Activated T-cell treated with anti-CD3 and anti-CD28 coated beads for 48 hours (primary cell): Measurements from ENCODE around the gene GTF2A1.
A peak's percentile ranks its signal among the peaks of the same experiment; 100 is the strongest.
"Not testable (repeated sequence)": the region's sequence is repeated elsewhere in the genome, so short reads cannot be mapped to it uniquely, and the experiment has no call there.

Source experiments
- DNase-seq: peaks from one replicate; pipeline ENCODE4 v3.0.0-alpha.2; 2020; ENCODE audit warnings: low read depth

Gene GTF2A1

DNA sequence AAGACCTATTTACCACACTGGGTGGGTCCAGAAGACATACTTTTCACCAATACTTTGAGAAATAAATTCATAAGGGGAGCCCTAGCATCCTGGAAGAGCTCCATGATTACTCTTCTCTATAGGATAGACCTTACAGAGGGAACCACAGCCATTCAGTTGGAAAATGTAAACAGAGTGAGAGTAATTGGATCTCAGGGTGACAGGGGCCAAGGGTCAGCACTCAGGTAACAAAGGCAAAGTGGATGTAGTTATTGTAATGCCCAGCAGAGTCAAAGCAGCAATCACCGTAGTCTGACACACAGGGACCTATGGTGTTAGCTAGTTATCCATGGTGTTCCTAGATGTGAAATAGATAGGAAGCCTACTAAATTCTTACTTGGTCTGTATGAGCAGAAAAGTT is 10.8 kb upstream of the GTF2A1 start:
- DNase-seq, result no peak

DNA sequence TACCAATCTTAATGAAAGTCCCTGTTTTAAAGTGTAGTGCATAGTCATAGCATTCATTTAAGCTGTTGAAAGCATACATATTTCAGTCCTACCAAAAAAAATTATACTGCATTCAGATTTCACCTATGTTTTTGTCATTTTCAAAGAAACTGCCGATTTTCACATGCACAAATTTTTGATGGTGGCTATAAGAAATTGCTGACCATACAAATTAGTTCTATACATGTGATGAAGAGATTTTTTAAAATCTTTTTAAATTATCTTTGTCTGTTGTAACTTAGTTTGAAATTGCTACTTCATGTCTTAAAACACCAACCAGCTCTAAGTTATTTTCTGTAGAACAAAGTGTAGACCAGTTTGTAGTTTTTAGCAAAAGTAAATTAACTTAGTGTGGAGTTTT is 3.5 kb upstream of the GTF2A1 start:
- no peak for DNase-seq

DNA sequence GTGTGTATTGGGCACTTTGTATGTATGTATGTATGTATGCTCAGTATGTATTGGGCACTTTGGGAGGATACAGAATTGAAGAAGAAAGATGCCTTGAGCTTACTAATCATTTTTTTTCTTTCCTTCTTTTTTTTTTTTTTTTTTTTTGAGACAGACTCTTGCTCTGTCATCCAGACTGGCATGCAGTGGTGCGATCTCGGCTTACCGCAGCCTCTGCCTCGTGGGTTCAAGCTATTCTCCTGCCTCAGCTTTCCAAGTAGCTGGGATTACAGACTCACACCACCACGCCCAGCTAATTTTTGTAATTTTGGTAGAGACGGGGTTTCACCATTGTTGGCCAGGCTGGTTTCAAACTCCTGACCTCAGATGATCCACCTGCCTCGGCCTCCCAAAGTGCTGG is 3.0 kb upstream of the GTF2A1 start:
- not testable (repeated sequence) for DNase-seq

DNA sequence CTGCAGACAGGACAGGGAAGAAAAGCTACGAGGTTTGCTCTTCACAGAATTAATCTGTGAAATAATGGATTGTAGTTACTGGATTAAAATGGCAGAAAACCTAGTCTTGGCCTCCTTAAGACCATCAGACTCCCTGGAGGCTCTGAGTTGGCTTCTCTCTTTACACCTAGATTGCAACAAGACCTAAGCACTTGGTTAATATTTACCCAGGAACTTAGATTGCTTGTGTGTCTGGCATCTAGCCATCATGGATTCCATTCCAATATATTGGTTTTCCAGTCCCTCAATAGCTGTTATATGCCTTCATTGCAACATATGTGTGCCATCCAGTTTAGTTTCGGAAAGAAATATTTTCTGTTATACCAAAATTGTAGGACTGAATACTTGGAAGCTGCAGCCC is 1.9 kb upstream of the GTF2A1 start:
- no peak for DNase-seq

DNA sequence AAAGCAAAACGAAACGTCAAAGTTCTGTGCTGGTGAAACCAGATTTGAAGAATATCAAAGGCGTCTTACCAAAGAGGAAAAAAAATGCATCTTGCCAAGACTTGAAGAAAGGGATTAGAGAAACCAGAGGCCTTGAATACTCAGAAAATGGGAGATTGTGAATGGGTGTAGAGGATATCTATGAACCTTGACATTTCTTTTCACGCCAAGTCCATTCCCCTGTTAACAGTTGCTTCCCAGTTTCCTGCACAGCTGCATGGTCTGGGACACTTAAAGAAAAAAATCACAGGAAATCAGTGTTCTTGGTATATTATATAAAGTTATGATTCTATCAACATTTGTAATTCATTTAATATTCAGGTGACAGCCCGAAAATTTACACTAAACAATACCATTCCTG is 1.4 kb upstream of the GTF2A1 start:
- DNase-seq, result no peak

DNA sequence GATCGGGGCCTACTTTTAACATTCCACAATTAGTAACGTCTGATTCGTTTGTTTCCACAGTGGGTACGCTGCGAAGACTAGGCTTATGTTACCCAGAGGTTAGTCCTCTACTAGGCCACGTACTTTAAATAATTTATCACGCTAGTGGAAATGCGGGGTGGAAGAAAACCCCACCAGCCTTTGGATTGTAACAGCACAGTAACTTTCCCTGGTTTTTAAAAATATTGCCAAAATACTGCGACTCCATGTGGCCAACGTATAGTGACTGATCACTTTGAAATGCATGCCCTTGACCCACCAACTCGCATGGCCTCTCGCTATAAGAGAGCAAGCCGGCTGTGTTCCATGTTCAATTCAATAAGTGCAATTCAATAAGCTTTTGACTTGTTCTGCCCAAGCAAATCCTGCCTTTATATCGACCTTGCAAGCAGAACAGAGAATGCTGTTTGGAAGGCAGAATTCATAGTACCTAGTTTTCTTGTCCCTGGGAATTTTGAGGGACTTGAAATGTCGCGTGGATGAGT is 882 bp upstream of the GTF2A1 start:
- no peak for DNase-seq

DNA sequence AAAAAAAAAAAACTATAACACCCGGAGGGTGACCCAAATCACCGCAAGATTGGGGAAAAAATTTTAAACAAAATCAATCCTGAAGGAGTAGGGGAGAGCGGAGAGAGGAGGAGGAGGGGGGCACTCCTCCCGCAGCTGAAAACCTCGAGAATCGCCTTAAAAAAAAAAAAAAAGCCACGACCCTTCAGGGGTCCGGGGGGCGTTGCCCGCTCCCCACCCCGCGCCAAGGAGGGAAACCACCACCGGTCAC is 254 bp downstream of the GTF2A1 start:
- no peak for DNase-seq

DNA sequence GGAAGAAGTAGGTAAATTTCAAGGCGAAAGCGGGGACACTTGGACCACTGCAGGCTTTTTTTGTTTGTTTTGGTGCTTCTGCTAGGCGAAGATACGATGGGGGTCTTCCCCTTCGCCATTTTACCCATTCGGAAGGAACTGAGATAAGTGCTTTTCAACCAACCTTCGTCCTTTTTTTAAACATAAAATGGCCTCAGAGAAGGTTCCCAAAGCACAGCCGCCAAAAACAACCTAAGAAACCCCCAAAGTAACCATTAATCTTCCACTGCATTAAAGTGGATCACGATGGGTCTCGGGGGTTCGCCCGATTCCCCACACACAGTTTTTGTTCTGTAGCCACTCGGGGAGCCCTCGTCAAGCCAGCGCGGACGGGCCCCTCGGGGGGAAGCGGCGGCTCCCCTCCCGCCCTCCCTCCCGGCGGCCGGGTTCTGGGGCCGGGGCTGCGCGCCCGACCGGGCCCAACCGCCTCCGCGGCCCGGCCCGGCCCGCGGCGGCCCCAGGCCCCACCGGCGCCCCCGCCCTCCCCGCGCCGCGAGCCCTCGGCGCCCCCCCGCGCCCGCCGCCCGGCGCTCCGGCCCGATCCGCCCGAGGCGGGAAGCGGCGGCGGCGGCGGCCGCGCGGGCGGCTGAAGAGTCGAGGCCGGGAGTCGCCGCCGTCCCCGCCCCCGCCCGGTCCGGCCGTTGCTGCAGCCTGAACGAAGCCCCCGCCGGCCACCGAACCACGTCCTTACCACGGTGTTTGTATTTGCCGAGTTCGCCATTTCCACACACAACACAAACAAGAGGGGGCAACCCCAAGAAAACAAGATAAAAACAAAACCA is 790 bp downstream of the GTF2A1 start:
- peak; percentile 30 for DNase-seq

DNA sequence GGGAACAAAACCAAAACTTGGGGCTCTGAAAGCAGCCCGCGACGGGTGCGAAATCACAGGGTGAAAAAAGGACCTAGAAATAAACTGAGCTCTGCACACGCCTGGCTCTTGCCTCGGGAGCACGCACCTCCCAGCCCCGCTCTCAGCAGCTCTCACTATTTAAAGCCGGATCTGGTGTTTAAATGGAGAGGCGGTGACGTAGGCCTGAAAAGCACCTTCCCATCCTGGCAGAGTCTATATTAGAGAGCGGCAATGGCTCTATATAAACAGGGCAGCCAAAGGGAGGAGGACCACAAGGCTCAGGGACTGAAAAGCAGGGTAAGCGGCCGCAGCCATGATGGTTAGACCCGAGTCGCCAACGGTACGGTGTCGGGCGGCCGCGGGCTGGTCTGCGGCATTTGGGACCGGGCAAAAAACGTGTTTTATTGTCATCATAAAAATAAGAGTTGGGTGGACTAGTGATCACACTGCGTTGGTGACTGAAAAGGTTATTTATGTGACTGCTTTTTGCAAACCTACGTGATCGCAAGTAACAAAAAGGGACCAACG is 1.5 kb downstream of the GTF2A1 start:
- DNase-seq, result peak; percentile 70

DNA sequence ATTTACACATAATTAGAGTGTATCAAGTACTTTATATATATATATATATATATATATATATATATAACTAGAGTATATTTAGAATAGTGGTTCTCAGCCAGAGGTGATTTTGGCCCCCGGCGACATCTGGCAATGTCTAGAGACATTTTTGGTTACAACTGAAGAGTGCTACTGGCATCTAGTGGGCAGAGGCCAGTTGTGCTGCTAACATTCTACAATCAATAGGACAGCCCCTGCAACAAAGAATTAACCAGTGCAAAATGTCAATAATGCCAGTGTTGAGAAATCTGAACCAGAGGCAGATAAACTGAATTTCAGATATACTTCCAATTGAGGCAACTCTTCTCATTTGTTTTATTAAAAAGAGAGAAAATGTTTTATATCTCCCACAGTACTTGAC is 8.9 kb downstream of the GTF2A1 start:
- DNase-seq, result no peak

DNA sequence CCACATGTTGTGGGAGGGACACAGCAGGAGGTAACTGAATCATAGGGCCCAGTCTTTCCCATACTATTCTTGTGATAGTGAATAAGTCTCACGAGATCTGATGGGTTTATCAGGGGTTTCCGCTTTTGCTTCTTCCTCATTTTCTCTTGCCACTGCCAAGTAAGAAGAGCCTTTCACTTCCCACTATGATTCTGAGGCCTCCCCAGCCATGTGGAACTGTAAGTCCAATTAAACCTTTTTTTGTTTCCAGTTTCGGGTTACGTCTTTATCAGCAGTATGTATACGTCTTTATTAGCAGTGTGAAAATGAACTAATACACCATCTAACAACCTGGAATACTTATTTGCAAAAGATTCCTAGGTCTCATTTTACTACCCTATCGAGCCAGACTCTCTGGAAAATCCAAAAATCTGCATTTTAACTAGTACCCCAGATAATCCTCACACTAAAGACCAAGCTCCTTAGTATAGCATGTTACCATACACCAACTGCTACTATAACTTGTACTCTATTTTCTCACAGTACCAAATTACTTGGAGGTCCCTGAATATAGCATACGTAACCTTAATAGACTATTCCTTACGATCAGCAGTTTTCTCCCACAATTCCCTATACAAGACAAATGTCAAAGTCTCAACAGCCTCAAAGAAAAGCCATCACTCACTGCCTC is 11.5 kb downstream of the GTF2A1 start:
- DNase-seq, result no peak

DNA sequence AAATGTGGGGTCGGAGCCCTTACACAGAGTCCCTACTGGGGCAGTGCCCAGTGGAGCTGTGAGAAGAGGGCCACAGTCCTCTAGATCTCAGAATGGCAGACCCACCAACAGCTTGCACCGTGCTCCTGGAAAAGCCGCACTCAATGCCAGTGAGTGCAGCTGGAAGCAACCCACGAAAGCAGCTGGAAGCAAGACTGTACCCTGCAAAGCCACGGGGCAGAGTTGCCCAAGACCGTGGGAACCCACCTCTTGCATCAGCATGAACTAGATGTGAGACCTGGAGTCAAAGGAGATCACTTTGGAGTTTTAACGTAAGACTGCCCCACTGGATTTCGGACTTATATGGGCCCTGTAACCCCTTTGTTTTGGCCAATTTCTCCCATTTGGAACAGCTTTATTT is 12.3 kb downstream of the GTF2A1 start:
- DNase-seq, result no peak

DNA sequence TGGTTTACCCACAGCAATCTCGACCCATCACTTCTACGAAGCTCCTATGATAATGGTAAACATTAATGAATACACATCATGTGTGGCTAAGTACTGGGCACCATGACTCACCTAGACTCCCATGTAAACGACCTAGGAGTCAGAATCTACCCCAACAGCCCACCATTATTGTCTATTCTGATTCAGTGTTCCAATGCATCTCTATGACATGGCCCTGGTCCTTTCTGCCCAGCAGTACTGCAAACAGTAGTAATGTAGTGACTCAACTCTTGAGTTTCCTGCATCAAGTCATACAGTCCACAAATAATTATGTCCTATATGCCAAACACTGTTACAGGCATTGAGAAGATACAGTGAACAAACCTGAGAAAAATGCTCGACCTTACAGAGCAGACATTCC is 14.6 kb downstream of the GTF2A1 start:
- no peak for DNase-seq

DNA sequence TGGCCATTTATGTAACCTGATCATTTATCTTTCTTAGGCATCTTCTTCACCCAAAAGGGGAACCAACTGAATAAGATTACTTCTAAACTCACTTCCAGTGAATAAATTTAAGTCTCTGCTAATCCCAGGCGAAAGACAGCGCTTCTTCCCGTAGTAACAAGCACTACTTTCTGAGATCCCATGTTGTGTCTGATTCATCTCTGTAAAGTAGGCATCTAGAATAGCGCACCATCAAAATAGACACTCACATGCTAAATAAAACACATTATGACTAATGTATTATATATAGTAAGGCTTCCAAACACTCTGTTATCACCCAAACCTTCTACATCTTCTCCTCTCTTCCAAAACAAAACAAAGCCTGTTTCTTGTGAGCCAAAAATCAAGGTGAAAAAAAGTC is 15.1 kb downstream of the GTF2A1 start:
- DNase-seq, result no peak

DNA sequence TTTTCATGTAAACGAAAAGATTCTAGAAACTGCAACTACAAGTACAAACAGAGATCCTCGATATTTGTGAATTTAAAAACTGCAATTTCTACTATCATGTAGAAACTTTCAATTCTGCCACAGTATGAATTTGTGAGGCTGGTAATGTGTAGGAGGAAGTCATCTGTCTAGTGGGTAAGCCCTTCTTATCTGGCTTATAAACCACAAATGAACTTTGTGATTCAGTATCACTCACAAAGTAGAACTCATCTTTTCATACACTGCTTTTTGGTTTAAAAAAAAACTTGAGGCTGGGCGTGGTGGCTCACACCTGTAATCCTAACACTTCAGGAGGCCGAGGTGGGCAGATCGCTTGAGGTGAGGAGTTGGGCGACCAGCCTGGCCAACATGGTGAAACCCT is 20.7 kb downstream of the GTF2A1 start:
- no peak for DNase-seq

DNA sequence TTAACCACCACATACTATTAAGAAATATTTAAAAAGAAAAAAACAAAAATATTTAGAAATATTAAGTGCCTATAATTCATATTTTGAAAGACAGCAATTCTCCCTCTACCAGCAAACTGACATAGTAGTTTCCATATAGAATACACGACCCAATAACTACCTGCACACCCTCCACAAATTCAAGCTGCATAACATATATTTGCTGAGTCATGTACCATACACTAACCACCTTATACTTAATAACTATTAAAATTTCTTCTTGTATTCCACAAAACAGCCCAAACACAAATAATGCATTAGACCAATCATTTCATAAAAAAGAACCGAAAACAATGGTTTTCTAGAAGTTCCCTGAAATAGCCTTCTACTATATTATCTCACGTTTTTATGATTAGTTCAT is 21.7 kb downstream of the GTF2A1 start:
- DNase-seq, result no peak

DNA sequence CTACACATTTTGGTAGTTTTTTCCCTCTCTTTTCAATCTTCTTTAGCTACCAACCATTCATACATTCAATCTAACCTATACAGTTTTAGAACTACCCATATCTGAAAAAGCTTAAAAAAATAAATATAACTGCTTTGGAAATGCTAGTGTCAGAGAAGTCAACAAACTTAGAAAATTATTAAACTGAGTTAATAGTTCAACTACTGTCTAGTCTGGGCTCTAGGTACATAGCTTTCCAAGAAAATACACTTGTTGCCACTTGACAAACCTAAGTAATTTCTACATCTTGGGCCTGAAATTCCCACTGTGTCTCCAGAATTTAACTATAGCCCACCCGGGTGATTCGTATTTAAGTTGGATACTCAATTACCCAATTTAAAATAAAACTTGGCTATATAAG is 22.1 kb downstream of the GTF2A1 start:
- no peak for DNase-seq

DNA sequence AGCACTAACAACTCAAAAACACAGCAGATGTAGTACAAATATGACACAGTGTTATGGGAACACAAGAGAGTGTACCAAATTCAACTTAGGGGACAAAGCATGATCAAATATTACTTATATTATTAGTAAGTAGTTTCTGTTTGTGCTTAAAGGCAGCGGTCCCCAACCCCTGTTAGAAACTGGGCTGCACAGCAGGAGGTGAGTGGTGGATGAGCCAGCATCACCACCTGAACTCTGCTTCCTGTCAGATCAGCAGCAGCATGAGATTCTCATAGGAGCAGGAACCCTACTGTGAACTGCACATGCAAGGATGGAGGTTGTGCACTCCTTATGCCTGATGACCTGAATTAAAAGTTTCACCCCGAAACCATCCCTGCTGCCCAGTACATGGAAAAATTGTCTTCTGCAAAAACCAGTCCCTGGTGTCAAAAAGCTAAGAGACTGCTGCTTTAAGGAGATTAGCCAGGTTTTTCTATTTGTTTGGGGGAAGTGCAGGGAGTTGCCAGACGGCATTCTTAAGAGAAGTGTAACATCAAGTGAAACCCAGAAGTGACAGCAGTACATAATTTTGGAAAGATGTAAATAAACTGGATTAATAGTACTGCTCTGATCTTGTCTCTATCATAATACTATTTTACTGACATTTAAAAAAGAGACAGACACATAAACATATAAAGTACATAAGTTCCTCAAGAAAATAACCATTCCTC is 26.7 kb downstream of the GTF2A1 start:
- DNase-seq, result no peak

DNA sequence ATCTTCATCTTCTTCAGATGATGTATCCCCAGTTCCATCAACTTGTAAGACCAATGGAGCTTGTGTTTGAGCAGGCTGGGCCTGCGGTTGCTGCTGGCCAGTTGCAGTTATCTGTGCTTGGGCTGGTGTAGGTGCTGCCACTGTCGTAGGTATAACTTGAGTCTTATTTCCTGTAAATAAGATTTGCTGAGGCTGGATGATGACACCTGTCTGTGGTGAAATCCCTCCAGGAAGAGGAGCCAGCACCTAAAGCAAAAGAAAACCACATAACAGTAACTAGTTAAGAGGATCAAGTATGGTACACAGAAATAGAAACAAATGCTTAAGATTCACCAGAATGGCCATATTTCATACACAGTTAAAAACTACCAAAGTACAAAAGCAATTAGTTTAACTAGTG is 28.2 kb downstream of the GTF2A1 start:
- DNase-seq, result no peak

DNA sequence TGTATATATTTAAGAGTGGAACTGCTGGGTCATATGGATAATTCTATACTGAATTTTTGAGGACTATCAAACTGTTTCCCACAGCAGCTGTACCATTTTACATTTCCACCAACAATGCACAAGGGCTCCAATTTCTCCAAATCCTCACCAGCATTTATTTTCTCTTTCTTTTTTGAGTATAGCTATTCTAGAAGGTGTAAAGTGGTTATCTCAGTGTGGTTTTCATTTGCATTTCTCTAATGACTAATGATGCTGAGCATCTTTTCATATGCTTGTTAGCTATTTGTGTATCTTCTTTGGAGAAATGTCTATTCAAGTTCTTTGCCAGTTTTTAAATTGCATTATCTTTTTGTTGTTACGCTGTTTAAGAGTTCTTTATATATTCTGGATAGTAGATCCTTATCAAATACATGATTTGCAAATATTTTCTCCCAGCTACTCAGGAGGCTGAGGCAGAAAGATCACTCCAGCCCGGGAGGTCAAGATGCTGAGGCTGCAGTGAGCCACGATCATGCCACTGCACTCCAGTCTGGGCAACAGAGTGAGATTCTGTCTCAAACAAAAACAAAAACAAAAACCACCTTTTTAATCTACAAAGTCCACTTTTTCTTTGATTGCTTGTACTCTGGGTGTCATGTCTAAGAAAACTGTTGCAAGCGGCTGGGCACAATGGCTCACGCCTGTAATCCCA is 32.8 kb downstream of the GTF2A1 start:
- no peak for DNase-seq

DNA sequence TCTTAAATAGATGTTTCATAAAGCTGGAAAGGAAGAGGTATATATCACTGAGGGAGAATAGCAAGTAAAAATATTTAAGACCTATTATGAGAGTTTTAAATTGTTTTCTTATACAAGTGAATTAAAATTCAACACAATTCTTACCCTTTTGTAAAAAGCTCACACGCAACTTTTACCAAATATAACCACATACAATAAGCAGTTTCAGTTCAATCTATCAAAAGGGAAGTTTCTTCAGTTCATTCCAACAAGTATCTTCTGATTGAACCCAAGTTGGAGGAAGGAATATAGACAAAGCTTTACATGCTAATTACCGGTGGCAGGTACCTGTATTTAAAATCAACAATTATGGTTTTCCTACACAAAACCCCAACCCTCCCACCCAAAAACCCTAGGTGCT is 41.1 kb downstream of the GTF2A1 start:
- DNase-seq, result no peak

DNA sequence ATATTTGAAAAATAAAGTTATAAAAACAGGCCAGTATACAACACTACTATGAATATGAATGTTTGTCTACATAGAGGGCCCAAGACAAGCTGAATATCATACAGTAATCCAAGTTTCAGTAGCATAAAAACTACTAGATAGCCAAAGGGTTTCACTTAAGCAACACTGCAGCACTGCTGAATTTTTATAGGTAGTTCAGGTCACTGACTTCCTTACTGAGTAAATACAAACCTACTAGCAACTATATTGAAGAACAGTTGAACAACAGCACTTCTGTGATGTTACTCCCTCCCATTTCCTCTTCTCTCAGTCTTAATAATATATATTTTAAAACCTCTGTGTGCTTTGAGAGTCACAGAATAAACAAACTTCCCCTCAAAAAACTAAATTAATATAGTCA is 42.7 kb downstream of the GTF2A1 start:
- no peak for DNase-seq
